Measurements from ENCODE around the gene NXPH4.

NXPH4 gene

GRCh38 chr12:57233357-57234232 is 17.0 kb downstream of the NXPH4 start:
- DNase-seq, result peak; percentile 58 to 81 (median 80)

- no peak for DNase-seq
Measured at GRCh38 chr12:57234233-57234570, 17.6 kb downstream of the NXPH4 start.

GRCh38 chr12:57234571-57235016 is 18.0 kb downstream of the NXPH4 start:
- peak; percentile 68 to 80 (median 80) for DNase-seq

GRCh38 chr12:57235017-57235727 is 18.6 kb downstream of the NXPH4 start:
- DNase-seq, result no peak

GRCh38 chr12:57235728-57236131 is 19.1 kb downstream of the NXPH4 start:
- no peak for DNase-seq

GRCh38 chr12:57236201-57236924 is 19.8 kb downstream of the NXPH4 start:
- no peak for DNase-seq

DNA sequence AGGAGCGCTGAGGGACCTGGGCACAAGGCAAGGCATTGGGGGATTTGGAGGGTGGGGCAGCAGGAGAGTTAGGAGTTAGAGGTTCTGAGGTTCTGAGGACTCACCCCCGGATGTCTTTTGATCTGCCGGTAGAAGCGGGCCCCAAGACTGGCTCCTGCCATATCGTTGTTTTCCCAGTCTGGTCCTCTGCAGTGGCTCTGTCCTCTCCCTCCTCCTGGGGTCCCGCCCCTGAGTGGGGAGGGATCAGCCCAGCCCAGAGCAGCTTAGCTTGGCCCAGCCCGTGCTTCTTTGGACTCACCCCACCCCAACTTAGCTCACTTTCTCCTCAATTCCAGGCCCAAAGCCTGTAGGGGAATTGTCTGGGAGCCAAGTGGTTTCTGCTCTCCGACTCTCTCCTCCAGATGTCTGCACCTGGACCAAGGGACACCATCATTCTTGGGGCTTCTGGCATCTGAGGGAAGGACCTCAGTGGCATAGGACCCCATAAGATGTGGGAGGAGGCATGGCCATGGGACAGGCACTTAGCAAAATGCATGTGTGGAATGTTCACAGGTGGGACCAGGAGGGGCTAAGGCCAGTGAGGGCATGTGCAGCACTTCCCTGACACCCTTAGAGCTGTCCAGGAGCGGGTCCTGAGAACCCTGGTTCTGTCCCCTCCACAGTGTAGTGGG is 20.5 kb downstream of the NXPH4 start:
- no peak for DNase-seq

- no peak for DNase-seq
Measured at GRCh38 chr12:57237596-57237931, 21.0 kb downstream of the NXPH4 start.

- no peak for DNase-seq
Measured at GRCh38 chr12:57237932-57238853, 21.6 kb downstream of the NXPH4 start.

DNA sequence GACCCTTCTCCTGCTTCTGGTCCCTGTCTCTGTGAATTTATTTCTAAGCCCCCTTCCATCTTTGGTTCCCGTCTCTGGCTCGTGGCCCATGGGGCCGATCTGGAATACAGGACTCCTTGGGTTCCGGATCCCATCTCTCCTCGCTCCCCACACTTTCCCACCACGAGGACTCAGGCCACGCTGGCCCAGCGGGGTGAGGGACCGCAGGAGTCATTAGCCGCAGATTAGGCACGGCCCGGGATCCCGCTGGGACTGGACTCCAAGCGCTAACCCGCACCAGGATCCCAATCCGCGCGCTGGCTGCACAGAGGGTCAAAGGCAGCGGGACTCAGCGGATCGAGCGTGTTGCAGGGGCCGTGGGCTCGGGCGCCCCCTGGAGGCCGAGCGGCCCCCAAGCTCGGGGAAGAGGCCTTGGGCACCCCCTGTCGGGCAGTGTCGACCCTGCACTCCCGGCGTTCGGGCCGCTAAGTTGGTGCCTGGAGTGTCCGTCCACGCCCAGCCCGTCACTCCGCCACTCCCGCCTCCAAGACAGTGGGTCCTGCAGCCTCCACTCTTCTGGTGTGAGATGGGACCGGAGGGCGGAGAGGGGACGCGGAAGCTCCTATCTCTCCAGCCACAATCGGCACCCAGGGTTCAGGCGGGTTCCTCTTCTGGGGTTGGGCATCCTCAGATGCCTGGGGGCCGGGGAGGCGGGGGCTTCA is 22.4 kb downstream of the NXPH4 start:
- DNase-seq, result peak; percentile 89 to 96 (median 95)

DNA sequence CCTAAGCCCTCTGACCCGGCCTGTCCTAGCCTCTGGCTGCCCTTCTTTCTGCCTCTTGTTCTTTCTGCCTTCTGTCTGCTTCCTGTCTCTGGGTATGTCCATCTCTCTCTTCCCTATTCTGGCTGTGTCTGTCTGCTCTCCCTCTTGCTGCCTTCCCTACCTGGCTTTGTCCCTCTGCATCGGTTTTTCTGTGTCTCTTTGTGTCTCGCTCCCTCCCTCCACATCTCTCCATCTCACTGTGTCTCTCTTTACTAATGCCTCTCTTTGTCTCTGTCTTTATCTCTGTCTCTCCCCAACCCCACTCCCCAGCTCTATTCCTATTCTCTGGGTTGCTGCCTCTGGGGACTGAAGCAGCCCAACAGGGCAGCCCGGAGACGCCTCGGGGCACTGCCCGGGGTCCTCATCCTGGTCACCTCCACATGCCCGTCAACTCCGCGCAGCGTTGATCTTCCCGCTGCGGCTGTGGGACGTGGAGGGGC is 23.0 kb downstream of the NXPH4 start:
- DNase-seq, result no peak

DNA sequence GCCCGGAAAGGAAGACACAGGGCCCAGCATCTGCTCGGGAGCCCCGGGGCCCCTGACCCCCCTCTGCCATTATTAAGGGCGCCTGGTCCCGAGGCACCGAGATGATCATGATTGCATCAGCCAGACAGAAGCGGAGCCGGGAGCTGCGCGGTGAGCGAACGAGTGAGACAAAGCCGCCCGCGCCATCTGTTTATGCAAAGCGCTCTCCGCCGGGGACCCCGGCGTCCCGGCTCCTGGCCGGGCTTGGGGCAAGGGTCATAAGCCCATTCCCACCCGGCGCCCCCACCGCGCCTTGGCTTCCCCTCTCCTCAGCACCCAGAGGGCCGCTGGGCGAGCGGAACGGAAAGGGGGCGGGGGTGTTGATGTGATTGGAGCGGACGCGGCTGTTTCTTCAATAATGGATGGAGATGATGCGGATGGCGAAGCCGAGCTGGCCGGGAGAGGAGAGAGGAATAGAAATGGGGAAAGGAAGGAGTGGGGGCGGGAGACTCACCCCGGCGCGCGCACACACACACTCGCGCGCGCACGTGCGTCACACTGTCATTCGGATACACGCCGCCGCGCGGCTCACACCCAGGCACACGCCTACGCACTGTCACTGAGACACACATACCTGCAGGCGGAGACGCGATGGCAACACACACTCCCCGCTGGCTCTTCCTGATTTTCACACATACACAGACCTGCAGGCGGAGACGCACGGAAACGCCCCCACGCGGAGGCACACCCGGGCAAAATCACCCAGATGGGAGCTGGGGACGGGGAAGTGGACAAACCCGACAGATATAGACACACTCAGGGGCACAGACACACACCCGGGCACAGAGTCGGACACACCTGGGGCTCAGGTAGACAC is 23.7 kb downstream of the NXPH4 start:
- DNase-seq, result peak; percentile 82 to 89 (median 88)

DNA sequence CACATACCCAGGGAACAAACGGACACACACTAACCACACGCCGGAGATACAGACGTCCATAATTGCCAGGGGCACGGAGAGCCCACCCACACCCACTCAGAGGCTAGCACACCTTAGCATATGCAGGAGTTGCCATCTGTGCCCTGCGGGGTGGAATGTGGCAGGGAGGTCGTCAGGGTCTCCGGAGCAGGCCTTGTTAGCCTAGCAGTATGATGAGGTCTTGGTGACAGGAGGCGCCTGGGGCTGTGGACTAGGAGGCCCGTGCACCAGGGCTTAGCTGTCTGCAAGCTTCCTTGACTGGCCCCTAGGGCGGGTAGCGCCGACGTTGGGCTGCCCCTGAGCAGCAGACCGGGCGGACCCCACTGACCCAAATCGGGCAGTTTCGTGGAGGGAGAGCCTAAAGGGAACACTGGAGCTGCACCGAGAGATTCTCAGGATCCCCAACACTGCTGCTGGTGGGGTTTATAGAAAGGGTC is 24.4 kb downstream of the NXPH4 start:
- DNase-seq, result peak in 2 of 4 experiments; percentile 26 to 48

- no peak for DNase-seq
Measured at GRCh38 chr12:57241402-57242310, 25.1 kb downstream of the NXPH4 start.

GRCh38 chr12:57242329-57242690 is 25.7 kb downstream of the NXPH4 start:
- no peak for DNase-seq

DNA sequence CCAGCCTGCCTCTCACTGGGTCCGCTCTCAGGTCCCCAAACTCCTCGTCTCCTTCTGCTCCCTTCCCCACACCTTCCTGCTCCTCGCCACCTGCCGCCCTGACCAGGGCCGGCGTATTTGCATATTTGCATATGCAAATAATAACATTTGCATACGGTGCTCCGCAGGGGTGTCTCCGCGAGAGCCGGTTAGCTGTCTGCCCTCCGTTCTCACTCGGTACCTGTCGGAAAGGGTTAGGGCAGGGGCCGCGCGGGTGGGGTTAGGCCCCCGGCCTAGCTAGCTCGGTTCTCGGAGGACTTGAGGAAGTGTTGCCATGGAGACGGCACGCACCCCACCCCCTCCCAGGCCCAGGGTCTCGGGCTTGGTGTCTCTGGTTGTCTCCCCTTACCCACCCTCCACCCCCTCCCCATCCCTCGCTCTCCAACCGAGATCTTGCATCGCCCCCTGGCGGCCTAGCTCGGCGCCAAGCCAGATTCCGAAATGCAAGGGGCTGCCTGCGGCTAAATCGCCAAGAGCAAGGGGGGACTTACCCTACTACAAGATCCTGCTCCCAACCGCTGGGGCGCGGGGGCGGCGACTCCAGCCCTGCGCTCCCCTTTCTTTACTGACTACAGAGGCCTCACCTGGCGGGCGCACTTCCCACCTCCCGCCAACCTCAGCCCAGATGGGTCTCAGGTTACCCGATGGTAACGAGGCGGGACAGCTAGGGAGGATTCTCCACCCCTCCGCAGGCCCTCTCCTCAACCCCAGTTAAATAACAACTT is 26.3 kb downstream of the NXPH4 start:
- peak; percentile 43 to 76 (median 58) for DNase-seq

GRCh38 chr12:57243521-57244311 is 27.1 kb downstream of the NXPH4 start:
- DNase-seq, result peak; percentile 79 to 91 (median 87)

Measured in suppressor macrophage (primary cell).